Testis (tissue), 2 donors: ENCODE measurements around the gene BMP4.

Source experiments
- CTCF ChIP-seq, 3 experiments: fragments of 450-650 bp in 2 of 3; fragments of 200-600 bp in 1 of 3; sonication (generic) in 1 of 3; IDR thresholded peaks; one replicate each; pipeline ENCODE4 v1.5.1; 2016 to 2019; ENCODE audit warnings: antibody characterized with exemption in 3 of 3, mild to moderate bottlenecking in 2 of 3, moderate library complexity in 1 of 3
- POLR2A ChIP-seq: fragments of 450-650 bp; IDR thresholded peaks from one replicate; pipeline ENCODE4 v1.6.1; 2017; ENCODE audit warnings: antibody characterized with exemption, mild to moderate bottlenecking, moderate library complexity

GRCh38 chr14:53957739-53958138 is 1.1 kb upstream of the BMP4 start:
- TF ChIP-seq CTCF (IDR thresholded peaks at IDR 0.05) = no peak
- TF ChIP-seq POLR2A = no peak
